ENCODE measurements around the gene SEMA3C.

SEMA3C gene

DNA sequence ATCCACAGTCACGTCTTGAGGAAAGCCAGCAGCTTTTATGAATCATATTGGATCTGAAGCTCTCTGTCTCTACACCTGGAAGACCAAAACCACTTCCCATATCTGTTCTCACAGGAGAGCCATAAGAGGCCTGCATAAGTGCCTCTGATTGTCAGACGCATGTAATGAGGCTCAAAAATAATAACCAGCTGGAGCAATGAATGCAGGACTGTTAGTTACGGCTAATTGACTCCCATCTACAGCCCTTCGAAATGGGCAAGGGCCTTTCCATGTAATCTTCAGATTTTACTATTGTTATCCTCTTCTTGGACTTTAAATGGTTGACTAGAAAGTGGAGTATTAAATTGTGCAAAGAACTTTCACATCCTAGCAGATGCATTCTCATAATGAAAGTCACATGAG lies 4.4 kb upstream of the SEMA3C start:
- DNase-seq (ENCODE audit: low read depth in 1 of 2, low spot score in 1 of 2) = no peak
- Histone ChIP-seq H3K27me3 (ENCODE audit: insufficient read depth, poor library complexity, severe bottlenecking) (peaks cover 45% of the 10 kb centered on the region), H3K27ac (replicated peaks) (no peak overlapping the region), H3K4me3 (replicated peaks; ENCODE audit: insufficient read depth, low read length) (no peak overlapping the region)
- TF ChIP-seq GABPA (IDR thresholded peaks at IDR 0.05; ENCODE audit: low read depth) (no peak), POLR2AphosphoS5 (IDR thresholded peaks at IDR 0.05; ENCODE audit: low read depth) (no peak), SPI1 (IDR thresholded peaks at IDR 0.05; ENCODE audit: borderline replicate concordance, low read depth) (no peak), CTCF (IDR thresholded peaks at IDR 0.05; ENCODE audit: insufficient read depth, low read length) (no peak)
- TF ChIP-seq, protein P1, sequence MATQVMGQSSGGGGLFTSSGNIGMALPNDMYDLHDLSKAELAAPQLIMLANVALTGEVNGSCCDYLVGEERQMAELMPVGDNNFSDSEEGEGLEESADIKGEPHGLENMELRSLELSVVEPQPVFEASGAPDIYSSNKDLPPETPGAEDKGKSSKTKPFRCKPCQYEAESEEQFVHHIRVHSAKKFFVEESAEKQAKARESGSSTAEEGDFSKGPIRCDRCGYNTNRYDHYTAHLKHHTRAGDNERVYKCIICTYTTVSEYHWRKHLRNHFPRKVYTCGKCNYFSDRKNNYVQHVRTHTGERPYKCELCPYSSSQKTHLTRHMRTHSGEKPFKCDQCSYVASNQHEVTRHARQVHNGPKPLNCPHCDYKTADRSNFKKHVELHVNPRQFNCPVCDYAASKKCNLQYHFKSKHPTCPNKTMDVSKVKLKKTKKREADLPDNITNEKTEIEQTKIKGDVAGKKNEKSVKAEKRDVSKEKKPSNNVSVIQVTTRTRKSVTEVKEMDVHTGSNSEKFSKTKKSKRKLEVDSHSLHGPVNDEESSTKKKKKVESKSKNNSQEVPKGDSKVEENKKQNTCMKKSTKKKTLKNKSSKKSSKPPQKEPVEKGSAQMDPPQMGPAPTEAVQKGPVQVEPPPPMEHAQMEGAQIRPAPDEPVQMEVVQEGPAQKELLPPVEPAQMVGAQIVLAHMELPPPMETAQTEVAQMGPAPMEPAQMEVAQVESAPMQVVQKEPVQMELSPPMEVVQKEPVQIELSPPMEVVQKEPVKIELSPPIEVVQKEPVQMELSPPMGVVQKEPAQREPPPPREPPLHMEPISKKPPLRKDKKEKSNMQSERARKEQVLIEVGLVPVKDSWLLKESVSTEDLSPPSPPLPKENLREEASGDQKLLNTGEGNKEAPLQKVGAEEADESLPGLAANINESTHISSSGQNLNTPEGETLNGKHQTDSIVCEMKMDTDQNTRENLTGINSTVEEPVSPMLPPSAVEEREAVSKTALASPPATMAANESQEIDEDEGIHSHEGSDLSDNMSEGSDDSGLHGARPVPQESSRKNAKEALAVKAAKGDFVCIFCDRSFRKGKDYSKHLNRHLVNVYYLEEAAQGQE (IDR thresholded peaks at IDR 0.05; ENCODE audit: insufficient replicate concordance, low read depth) = no peak

DNA sequence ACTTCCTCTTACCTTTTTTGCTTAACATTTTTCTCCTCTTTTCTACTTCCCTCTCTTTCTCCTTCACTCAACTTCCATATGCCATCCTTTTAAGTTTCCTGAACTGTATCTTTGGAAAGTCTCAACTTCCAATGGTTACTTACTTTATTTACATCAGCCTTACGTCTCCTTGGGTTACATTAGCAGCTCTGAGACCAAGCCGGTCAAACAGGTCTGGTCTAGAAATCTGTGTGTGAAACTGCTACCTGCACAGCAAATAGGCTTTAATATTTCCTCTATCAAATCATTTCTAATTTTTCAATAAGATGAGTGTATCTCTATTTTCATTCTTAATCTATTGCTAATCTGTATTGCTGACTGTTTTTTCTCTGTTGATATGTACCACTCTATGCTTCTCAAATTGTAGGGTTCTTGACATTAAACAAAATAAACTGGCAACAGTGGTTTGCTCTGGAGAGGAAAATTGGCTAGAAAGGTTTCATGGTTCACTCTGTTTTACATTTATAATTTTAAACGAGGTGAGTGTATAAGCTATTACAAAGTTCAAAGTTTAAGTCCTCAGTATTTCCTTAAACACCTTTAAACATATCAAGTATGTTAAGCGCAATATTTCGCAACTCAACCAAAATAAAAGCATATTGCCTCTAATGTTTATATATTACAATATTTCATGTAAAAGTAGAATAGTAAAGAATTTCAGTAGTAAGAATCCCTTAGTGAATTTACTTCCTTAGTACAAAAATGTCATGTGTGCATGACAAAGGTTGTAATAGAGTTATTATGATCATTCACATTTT lies 3.6 kb upstream of the SEMA3C start:
- H3K27ac ChIP-seq (replicated peaks) = no peak overlapping the region
- TF ChIP-seq SPI1 (IDR thresholded peaks at IDR 0.05; ENCODE audit: borderline replicate concordance, low read depth) = no peak
- no peak for TF ChIP-seq POLR2AphosphoS5 (IDR thresholded peaks at IDR 0.05; ENCODE audit: low read depth)
- TF ChIP-seq, protein P1 (IDR thresholded peaks at IDR 0.05; ENCODE audit: insufficient replicate concordance, low read depth) = no peak
- no peak for TF ChIP-seq GABPA (IDR thresholded peaks at IDR 0.05; ENCODE audit: low read depth)
- TF ChIP-seq CTCF (IDR thresholded peaks at IDR 0.05; ENCODE audit: insufficient read depth, low read length) = no peak
- H3K27me3 ChIP-seq (ENCODE audit: insufficient read depth, poor library complexity, severe bottlenecking) = peaks cover 48% of the 10 kb centered on the region
- no peak for DNase-seq (ENCODE audit: low read depth in 1 of 2, low spot score in 1 of 2)
- no peak overlapping the region for H3K4me3 ChIP-seq (replicated peaks; ENCODE audit: insufficient read depth, low read length)

GRCh38 chr7:80921130-80921529 lies 2.3 kb upstream of the SEMA3C start:
- no peak for DNase-seq (ENCODE audit: low read depth in 1 of 2, low spot score in 1 of 2)
- TF ChIP-seq GABPA (IDR thresholded peaks at IDR 0.05; ENCODE audit: low read depth) = no peak
- TF ChIP-seq, protein P1 (IDR thresholded peaks at IDR 0.05; ENCODE audit: insufficient replicate concordance, low read depth) = no peak
- no peak for TF ChIP-seq POLR2AphosphoS5 (IDR thresholded peaks at IDR 0.05; ENCODE audit: low read depth)
- TF ChIP-seq CTCF (IDR thresholded peaks at IDR 0.05; ENCODE audit: insufficient read depth, low read length) = no peak
- TF ChIP-seq SPI1 (IDR thresholded peaks at IDR 0.05; ENCODE audit: borderline replicate concordance, low read depth) = no peak
- H3K27ac ChIP-seq (replicated peaks) = no peak overlapping the region
- H3K4me3 ChIP-seq (replicated peaks; ENCODE audit: insufficient read depth, low read length) = no peak overlapping the region
- peaks cover 58% of the 10 kb centered on the region for H3K27me3 ChIP-seq (ENCODE audit: insufficient read depth, poor library complexity, severe bottlenecking)
